H9 (cell line): Measurements from ENCODE around the gene ZNF318. TPM values are rescaled to one million over a fixed set of nuclear protein-coding genes. Genes with fewer than 3 reads are reported as not detected.

ENCODE experiments used
- DNase-seq: peaks from one replicate; pipeline ENCODE4 v3.0.0-alpha.2; 2017
- H2AFZ ChIP-seq: one replicate; pipeline ENCODE4 v1.6.1; 2013; ENCODE audit warnings: mild to moderate bottlenecking, low read length, control low read depth, moderate library complexity
- H2AK5ac ChIP-seq: 2 replicates; pipeline ENCODE4 v1.6.1; 2013; ENCODE audit warnings: low read length, control low read depth, mixed read lengths; ENCODE audit not compliant: insufficient read length
- H2BK120ac ChIP-seq: one replicate; pipeline ENCODE4 v1.6.1; 2013; ENCODE audit warnings: low read depth, mild to moderate bottlenecking, low read length, control low read depth, inconsistent platforms; ENCODE audit not compliant: poor library complexity, severe bottlenecking
- H2BK12ac ChIP-seq: 2 replicates; pipeline ENCODE4 v1.6.1; 2013; ENCODE audit warnings: low read length, control low read depth, mixed read lengths, low read depth; ENCODE audit not compliant: insufficient read length
- H2BK15ac ChIP-seq: 2 replicates; pipeline ENCODE4 v1.6.1; 2013; ENCODE audit warnings: low read depth, low read length, control low read depth
- H2BK20ac ChIP-seq: one replicate; pipeline ENCODE4 v1.6.1; 2013; ENCODE audit warnings: low read depth, mild to moderate bottlenecking, low read length, control low read depth, inconsistent platforms; ENCODE audit not compliant: poor library complexity, severe bottlenecking
- H2BK5ac ChIP-seq: 2 replicates; pipeline ENCODE4 v1.6.1; 2013; ENCODE audit warnings: low read length, control low read depth, mixed read lengths; ENCODE audit not compliant: insufficient read length
- H3K14ac ChIP-seq: 2 replicates; pipeline ENCODE4 v1.6.1; 2013; ENCODE audit warnings: low read length, control low read depth; ENCODE audit not compliant: insufficient read depth
- H3K18ac ChIP-seq: 2 replicates; pipeline ENCODE4 v1.6.1; 2013; ENCODE audit warnings: low read depth, mild to moderate bottlenecking, mixed read lengths, low read length, control low read depth; ENCODE audit not compliant: insufficient read length
- H3K23ac ChIP-seq: 2 replicates; pipeline ENCODE4 v1.6.1; 2013; ENCODE audit warnings: low read length, control low read depth, mixed read lengths, low read depth; ENCODE audit not compliant: insufficient read length
- H3K23me2 ChIP-seq: 2 replicates; pipeline ENCODE4 v1.6.1; 2013; ENCODE audit warnings: low read depth, mild to moderate bottlenecking, mixed read lengths, low read length, control low read depth; ENCODE audit not compliant: insufficient read length, poor library complexity, severe bottlenecking
- H3K27ac ChIP-seq: 2 replicates; pipeline ENCODE4 v1.5.1; 2013; ENCODE audit warnings: low read length, control low read depth, mixed read lengths, low read depth; ENCODE audit not compliant: insufficient read length
- H3K27me3 ChIP-seq: 2 replicates; pipeline ENCODE4 v1.6.1; 2013; ENCODE audit warnings: low read length, control low read depth, inconsistent platforms; ENCODE audit not compliant: insufficient read depth
- H3K4ac ChIP-seq: 2 replicates; pipeline ENCODE4 v1.6.1; 2013; ENCODE audit warnings: low read depth, mild to moderate bottlenecking, control low read depth, inconsistent platforms, low read length, moderate library complexity
- H3K4me1 ChIP-seq: 2 replicates; pipeline ENCODE4 v1.6.1; 2013; ENCODE audit warnings: low read length, control low read depth, inconsistent platforms; ENCODE audit not compliant: insufficient read depth
- H3K4me2 ChIP-seq: 2 replicates; pipeline ENCODE4 v1.6.1; 2013; ENCODE audit warnings: low read length, control low read depth, mixed read lengths; ENCODE audit not compliant: insufficient read length, insufficient read depth
- H3K56ac ChIP-seq: 2 replicates; pipeline ENCODE4 v1.6.1; 2013; ENCODE audit warnings: low read depth, mild to moderate bottlenecking, mixed read lengths, low read length, control low read depth; ENCODE audit not compliant: insufficient read length
- H3K79me1 ChIP-seq: 2 replicates; pipeline ENCODE4 v1.6.1; 2013; ENCODE audit warnings: low read depth, mild to moderate bottlenecking, moderate library complexity, low read length, control low read depth, inconsistent platforms; ENCODE audit not compliant: insufficient read depth, poor library complexity, severe bottlenecking
- H3K79me2 ChIP-seq: 2 replicates; pipeline ENCODE4 v1.6.1; 2013; ENCODE audit warnings: low read length, control low read depth, inconsistent platforms; ENCODE audit not compliant: insufficient read depth
- H3K9ac ChIP-seq: 2 replicates; pipeline ENCODE4 v1.6.1; 2013; ENCODE audit warnings: low read length, control low read depth, mixed read lengths; ENCODE audit not compliant: insufficient read length; ENCODE audit errors: extremely low read depth
- H3K9me3 ChIP-seq: one replicate; pipeline ENCODE4 v1.6.1; 2013; ENCODE audit warnings: low read depth, low read length, inconsistent platforms; ENCODE audit not compliant: control insufficient read depth
- H3T11ph ChIP-seq: one replicate; pipeline ENCODE4 v1.6.1; 2013; ENCODE audit warnings: mild to moderate bottlenecking, low read length, control low read depth, inconsistent platforms
- H4K20me1 ChIP-seq: one replicate; pipeline ENCODE4 v1.6.1; 2013; ENCODE audit not compliant: control insufficient read depth, insufficient read length, insufficient read depth
- H4K5ac ChIP-seq: 2 replicates; pipeline ENCODE4 v1.6.1; 2013; ENCODE audit warnings: low read depth, mild to moderate bottlenecking, mixed read lengths, low read length, control low read depth; ENCODE audit not compliant: insufficient read length
- H4K8ac ChIP-seq: replicated peaks from 2 replicates; pipeline ENCODE4 v1.6.1; 2013; ENCODE audit warnings: low read length, control low read depth, mixed read lengths, low read depth; ENCODE audit not compliant: insufficient read length
- H4K91ac ChIP-seq: 2 replicates; pipeline ENCODE4 v1.6.1; 2013; ENCODE audit warnings: low read depth, mild to moderate bottlenecking, moderate library complexity, mixed read lengths, low read length, control low read depth; ENCODE audit not compliant: insufficient read length
- H3K27ac Mint-ChIP-seq, 3 experiments: 2 replicates in 2 of 3; 3 replicates in 1 of 3; pipeline ENCODE4 v1.8.0; 2020 to 2021; ENCODE audit warnings: mixed read lengths in 3 of 3, mild to moderate bottlenecking in 1 of 3, moderate library complexity in 1 of 3
- H3K27me3 Mint-ChIP-seq: 2 replicates; pipeline ENCODE4 v1.8.0; 2021; ENCODE audit warnings: low read depth, mild to moderate bottlenecking, moderate library complexity, mixed read lengths
- H3K36me3 Mint-ChIP-seq, 3 experiments: 2 replicates in 2 of 3; 3 replicates in 1 of 3; pipeline ENCODE4 v1.8.0; 2020 to 2021; ENCODE audit warnings: low read depth in 3 of 3, mixed read lengths in 3 of 3; ENCODE audit not compliant: insufficient read depth in 1 of 3
- H3K4me1 Mint-ChIP-seq, 2 experiments: 2 replicates each; pipeline ENCODE4 v1.8.0; 2020; ENCODE audit warnings: mixed read lengths in 2 of 2
- H3K4me3 Mint-ChIP-seq, 2 experiments: 2 replicates in 1 of 2; 3 replicates in 1 of 2; pipeline ENCODE4 v1.8.0; 2020 to 2021; ENCODE audit warnings: mild to moderate bottlenecking in 2 of 2, mixed read lengths in 2 of 2, moderate library complexity in 1 of 2
- H3K9me3 Mint-ChIP-seq, 2 experiments: 2 replicates in 1 of 2; 3 replicates in 1 of 2; pipeline ENCODE4 v1.8.0; 2020; ENCODE audit warnings: mild to moderate bottlenecking in 2 of 2, mixed read lengths in 2 of 2, moderate library complexity in 1 of 2
- WGBS: extraction: QIAGEN DNeasy Blood & Tissue Kit; methylation state at CpG from one replicate; pipeline ENCODE4 v1.1.7; 2013; ENCODE audit warnings: missing lambda C conversion rate, low lambda C conversion rate, mixed read lengths; ENCODE audit not compliant: insufficient read length; ENCODE audit errors: extremely low coverage; 5-methylcytosine and 5-hydroxymethylcytosine counted together
- total RNA-seq: library from RNA; stranded (reverse); gene quantifications from 2 replicates; pipeline ENCODE4 v1.2.1, GENCODE V29; 2021
- TF ChIP-seq, protein P1 (sequence below): fragments of 200-600 bp; sonication (generic); conservative IDR thresholded peaks from 3 replicates; pipeline ENCODE4 v1.8.0; 2021; ENCODE audit warnings: antibody characterized with exemption, mild to moderate bottlenecking

The ZNF318 gene
- total RNA-seq, 1 experiment from 2014 or later = 16.3 TPM

- no peak overlapping the region for H3K23ac ChIP-seq
- no peak overlapping the region for H3K27ac Mint-ChIP-seq
- no peak overlapping the region for H4K91ac ChIP-seq
- H2BK20ac ChIP-seq = no peak overlapping the region
- H3K18ac ChIP-seq = no peak overlapping the region
- no peaks in the 10 kb centered on the region for H3K9me3 Mint-ChIP-seq
- peaks cover 8% of the 10 kb centered on the region for H3K27me3 Mint-ChIP-seq
- H3K14ac ChIP-seq = no peak overlapping the region
- H3K9ac ChIP-seq = no peak overlapping the region
- H4K8ac ChIP-seq = no peak overlapping the region
- no peaks in the 10 kb centered on the region for H3K9me3 ChIP-seq
- no peak overlapping the region for H2BK12ac ChIP-seq
- H3K4me2 ChIP-seq = no peak overlapping the region
- no peak overlapping the region for H2BK120ac ChIP-seq
- H4K20me1 ChIP-seq = peaks cover 4% of the 10 kb centered on the region
- H3K36me3 Mint-ChIP-seq = no peaks in the 10 kb centered on the region
- no peak overlapping the region for H3K4ac ChIP-seq
- H3K79me2 ChIP-seq = no peaks in the 10 kb centered on the region
- no peaks in the 10 kb centered on the region for H3K23me2 ChIP-seq
- no peak overlapping the region for H4K5ac ChIP-seq
- H3K27ac ChIP-seq = no peak overlapping the region
- H3K79me1 ChIP-seq = no peaks in the 10 kb centered on the region
- no peaks in the 10 kb centered on the region for H3K4me1 ChIP-seq
- peaks cover 10 to 21% of the 10 kb centered on the region in 2 experiments for H3K4me1 Mint-ChIP-seq
- H3T11ph ChIP-seq = no peak overlapping the region
- no peak overlapping the region for H3K56ac ChIP-seq
- H2BK15ac ChIP-seq = no peak overlapping the region
- H3K4me3 Mint-ChIP-seq = no peak overlapping the region
- H3K27me3 ChIP-seq = no peaks in the 10 kb centered on the region
- no peak for DNase-seq
- no peak overlapping the region for H2AFZ ChIP-seq
- no peak overlapping the region for H2BK5ac ChIP-seq
- TF ChIP-seq, protein P1, sequence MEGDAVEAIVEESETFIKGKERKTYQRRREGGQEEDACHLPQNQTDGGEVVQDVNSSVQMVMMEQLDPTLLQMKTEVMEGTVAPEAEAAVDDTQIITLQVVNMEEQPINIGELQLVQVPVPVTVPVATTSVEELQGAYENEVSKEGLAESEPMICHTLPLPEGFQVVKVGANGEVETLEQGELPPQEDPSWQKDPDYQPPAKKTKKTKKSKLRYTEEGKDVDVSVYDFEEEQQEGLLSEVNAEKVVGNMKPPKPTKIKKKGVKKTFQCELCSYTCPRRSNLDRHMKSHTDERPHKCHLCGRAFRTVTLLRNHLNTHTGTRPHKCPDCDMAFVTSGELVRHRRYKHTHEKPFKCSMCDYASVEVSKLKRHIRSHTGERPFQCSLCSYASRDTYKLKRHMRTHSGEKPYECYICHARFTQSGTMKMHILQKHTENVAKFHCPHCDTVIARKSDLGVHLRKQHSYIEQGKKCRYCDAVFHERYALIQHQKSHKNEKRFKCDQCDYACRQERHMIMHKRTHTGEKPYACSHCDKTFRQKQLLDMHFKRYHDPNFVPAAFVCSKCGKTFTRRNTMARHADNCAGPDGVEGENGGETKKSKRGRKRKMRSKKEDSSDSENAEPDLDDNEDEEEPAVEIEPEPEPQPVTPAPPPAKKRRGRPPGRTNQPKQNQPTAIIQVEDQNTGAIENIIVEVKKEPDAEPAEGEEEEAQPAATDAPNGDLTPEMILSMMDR = no peak
- H2AK5ac ChIP-seq = no peak overlapping the region
- no CpG with 5 or more reads among the region's 3 CpGs for WGBS
Observed at GRCh38 chr6:43290339-43290904, 79.0 kb downstream of the ZNF318 start.
